ENCODE results near the gene HOMER2. TPM values are rescaled to one million over a fixed set of nuclear protein-coding genes. Genes with fewer than 3 reads are reported as not detected.
A peak's percentile ranks its signal among the peaks of the same experiment; 100 is the strongest.
"Not testable (repeated sequence)": the region's sequence is repeated elsewhere in the genome, so short reads cannot be mapped to it uniquely, and the experiment has no call there.

The HOMER2 gene
- total RNA-seq, 8 experiments from 2014 or later = 5.7 to 34.3 (median 17.1) TPM

DNA sequence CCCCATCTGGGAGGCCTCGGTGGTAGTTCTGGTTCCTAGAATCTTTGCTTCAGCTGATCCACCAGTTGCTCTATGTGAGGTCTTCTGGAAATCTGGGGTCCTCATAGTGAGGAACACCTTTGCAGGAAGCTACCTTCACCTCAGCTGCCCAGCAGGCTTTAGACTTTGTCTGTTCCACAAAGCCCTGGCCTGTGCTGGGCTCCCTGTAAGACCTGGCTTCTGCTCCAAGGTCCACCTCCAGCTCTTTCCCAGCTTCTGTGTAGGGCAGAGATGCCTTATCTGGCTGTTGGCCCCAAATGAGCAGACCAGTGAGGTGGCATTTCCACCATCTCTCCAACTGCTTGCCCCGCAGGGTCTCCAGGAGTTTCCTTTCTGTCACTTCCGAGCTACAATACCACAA lies 8.2 kb upstream of the HOMER2 start:
- no peak overlapping the region for H3K4me3 ChIP-seq
- no peak overlapping the region for H3K27ac ChIP-seq
- 20 to 100% (median 60%) methylated on average over 1 to 3 of the region's 3 CpGs; no CpG with 5 or more reads in 5 of the 10 experiments for WGBS, 10 experiments
- in situ Hi-C loops (cut with MboI; ENCODE audit: low pct_unique_long_range_greater_than_20kb in 2 of 9, low sequenced_read_pairs in 9 of 9, unreplicated experiment in 9 of 9) = no loop called here
- ATAC-seq (replicated peaks in 6 of 8) = no peak
- no peaks in the 10 kb centered on the region for H3K4me1 ChIP-seq (replicated peaks in 1 of 2)

DNA sequence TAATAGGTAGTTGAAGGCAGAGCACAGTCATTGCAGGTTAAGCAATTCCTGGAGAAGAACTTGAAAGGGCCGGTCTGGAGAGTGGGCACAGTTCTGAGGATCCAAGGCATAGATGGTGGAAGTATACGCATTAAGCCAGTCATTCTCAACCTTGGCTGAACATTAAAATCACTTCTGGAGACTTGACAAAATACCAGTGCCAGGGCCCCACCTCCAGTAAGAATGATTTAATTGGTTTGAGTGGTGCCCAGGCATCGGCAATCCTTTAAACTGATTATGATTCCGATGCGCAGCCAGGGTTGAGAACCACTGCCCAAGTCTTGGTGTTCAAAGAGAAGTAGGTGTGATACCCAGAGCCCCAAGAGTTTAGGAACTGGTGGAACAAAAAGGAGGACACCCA lies 6.9 kb upstream of the HOMER2 start:
- Histone ChIP-seq H3K27ac (no peak overlapping the region), H3K4me3 (no peak overlapping the region), H3K4me1 (replicated peaks in 1 of 2) (no peaks in the 10 kb centered on the region)
- no peak for ATAC-seq (replicated peaks in 6 of 8)
- in situ Hi-C loops (cut with MboI; ENCODE audit: low pct_unique_long_range_greater_than_20kb in 2 of 9, low sequenced_read_pairs in 9 of 9, unreplicated experiment in 9 of 9) = no loop called here
- WGBS, 10 experiments = 85 to 100% (median 100%) methylated on average over 1 to 5 of the region's 5 CpGs; no CpG with 5 or more reads in 3 of the 10 experiments

DNA sequence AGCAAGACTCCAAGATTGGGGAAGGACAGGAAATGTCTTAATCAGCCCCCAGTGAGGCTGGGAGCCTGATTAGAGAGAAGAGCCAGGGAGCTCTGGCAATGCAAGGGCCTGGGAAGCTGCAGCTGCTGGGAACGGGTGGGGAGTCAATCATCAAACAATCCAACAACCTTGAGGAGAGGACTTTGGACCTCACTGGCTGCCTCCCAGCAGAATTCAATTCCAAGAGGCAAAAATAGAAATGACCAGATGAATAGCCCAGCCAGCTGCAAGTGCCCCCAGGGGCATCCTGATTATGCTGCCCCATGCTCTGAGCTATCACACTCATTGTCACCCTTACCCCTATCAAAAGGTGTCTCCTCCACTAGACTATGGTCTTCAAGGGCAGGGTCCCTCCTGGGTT lies 6.1 kb upstream of the HOMER2 start:
- H3K4me3 ChIP-seq = no peak overlapping the region
- peak in 1 of 8 experiments; percentile 17 for ATAC-seq (replicated peaks in 6 of 8)
- in situ Hi-C loops (cut with MboI; ENCODE audit: low pct_unique_long_range_greater_than_20kb in 2 of 9, low sequenced_read_pairs in 9 of 9, unreplicated experiment in 9 of 9) = no loop called here
- WGBS, 10 experiments = 40 to 100% (median 100%) methylated on average over 1 of the region's 1 CpG; no CpG with 5 or more reads in 7 of the 10 experiments
- H3K27ac ChIP-seq = no peak overlapping the region
- H3K4me1 ChIP-seq (replicated peaks in 1 of 2) = no peaks in the 10 kb centered on the region

DNA sequence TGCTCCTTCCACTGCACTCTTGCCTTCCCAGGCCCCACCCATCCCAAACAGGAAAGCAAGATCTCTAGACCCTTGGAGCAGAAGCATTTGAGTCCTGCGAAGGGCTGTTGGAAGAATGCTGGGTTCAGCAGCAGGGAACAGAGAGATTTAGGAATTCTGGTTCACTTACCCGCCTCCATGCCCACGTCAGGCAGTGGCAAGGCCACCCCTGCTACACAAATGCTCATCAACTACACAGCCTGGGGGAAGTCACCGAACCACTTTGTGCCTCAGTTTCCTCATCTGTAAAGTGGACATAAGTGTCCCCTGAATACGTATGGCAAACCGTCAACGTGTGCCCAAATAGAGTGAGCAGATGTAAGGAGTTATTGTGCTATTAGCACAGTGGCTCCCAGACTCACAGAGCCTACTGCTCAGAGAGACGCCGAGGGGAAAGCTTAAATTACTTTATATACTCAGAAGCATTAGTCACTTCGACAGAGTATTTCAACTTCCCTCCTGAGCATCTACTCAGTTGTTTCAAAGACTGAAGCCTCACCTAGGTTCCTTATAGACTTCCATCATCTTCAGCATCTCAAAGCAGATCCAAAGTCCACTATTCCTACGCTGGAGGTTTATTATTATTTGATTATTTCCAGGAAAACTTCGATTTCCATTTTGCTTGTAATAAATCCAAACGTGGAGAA lies 905 bp downstream of the HOMER2 start:
- 0 to 72% (median 41%) methylated on average over 4 to 9 of the region's 13 CpGs; no CpG with 5 or more reads in 4 of the 10 experiments for WGBS, 10 experiments
- Histone ChIP-seq H3K4me3 (peak overlapping the region; percentile 46 to 72 (median 64)), H3K27ac (no peak overlapping the region), H3K4me1 (replicated peaks in 1 of 2) (no peaks in the 10 kb centered on the region)
- ATAC-seq (replicated peaks in 6 of 8) = peak in 2 of 8 experiments; percentile 3 to 8
- in situ Hi-C loops (cut with MboI; ENCODE audit: low pct_unique_long_range_greater_than_20kb in 2 of 9, low sequenced_read_pairs in 9 of 9, unreplicated experiment in 9 of 9) = no loop called here

DNA sequence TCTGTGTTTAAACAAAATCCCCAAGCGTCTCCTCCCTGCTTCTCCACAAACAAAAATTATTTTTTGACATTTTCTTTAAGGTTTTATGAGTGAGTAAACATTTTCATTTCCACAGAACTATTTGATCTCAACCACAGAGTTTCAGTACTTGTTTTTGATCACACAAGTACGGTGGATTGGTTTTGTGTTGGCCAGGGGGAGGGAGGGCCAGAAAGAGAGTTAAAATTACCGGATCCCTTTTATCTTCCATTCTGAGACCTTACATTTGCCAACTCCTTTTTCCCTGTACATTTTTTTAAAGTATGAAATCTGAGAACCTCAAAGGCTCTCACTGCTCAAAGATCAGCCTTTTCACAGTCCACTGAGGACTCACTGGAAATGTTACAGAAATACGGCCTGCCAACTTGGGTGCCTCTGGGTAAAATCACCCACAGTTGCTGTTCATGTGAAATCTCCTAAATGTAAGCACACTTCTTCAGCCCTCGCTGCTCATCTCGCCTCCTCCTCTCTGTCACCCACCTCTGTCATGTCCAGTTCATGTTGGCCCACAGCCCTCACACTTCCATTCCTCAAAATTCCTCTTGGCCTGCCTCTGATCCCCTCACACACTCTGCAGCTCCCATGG lies 1.7 kb downstream of the HOMER2 start:
- no peak for ATAC-seq (replicated peaks in 6 of 8)
- Histone ChIP-seq H3K4me3 (no peak overlapping the region), H3K4me1 (replicated peaks in 1 of 2) (no peaks in the 10 kb centered on the region), H3K27ac (no peak overlapping the region)
- 74 to 100% (median 87%) methylated on average over 2 to 6 of the region's 6 CpGs; no CpG with 5 or more reads in 1 of the 10 experiments for whole genome bisulfite sequencing, 10 experiments
- in situ Hi-C loops (cut with MboI; ENCODE audit: low pct_unique_long_range_greater_than_20kb in 2 of 9, low sequenced_read_pairs in 9 of 9, unreplicated experiment in 9 of 9) = no loop called here

DNA sequence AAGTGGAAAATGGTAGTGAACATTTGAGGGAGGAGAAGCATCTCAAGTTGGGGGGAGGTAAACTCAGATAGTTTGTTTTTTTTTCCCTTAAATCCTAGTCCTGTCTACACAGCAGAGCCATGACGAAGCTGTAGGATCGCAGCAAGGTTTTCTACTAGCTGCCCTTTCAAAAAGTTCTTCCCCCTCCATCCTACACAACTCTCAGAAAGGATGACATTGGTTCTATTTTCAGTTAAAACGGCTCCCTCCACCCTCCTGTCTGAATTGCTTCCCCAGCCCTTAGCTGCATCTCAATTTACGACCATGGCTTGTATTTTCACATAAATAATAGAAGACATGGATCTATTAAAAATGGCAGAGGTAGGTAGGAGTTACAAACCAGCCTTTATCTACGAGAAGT lies 2.2 kb downstream of the HOMER2 start:
- 60 to 100% (median 83%) methylated on average over 1 to 5 of the region's 5 CpGs; no CpG with 5 or more reads in 1 of the 10 experiments for WGBS, 10 experiments
- ATAC-seq (replicated peaks in 6 of 8) = no peak
- Histone ChIP-seq H3K27ac (no peak overlapping the region), H3K4me1 (replicated peaks in 1 of 2) (no peaks in the 10 kb centered on the region), H3K4me3 (no peak overlapping the region)
- in situ Hi-C loops (cut with MboI; ENCODE audit: low pct_unique_long_range_greater_than_20kb in 2 of 9, low sequenced_read_pairs in 9 of 9, unreplicated experiment in 9 of 9) = no loop called here

DNA sequence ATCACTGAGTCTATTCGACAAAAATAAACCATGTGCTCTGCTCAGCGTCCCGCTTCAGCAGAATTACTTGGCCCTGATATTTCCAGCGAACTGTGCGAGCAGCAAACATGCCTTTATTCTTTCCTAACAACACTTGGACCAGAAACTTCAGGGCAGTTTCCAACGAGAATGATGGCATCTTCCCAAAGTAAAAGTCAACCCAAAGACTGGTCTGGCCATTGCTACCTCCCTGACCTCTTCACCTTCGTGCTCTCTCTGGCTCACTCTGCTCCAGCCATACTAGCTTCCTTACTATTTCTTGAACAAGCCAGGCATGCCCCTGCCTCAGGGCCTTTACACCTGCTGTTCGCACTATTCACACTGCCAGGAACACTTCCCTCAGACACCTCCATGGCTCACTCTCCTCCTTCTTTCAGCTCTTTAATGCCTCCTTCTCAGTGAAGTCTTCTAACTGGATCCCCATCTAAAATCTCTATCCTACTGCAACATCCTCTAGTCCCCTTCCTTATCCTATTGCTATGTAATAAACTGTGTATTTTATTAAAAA lies 6.3 kb downstream of the HOMER2 start:
- no peak for ATAC-seq (replicated peaks in 6 of 8)
- in situ Hi-C loops (cut with MboI; ENCODE audit: low pct_unique_long_range_greater_than_20kb in 2 of 9, low sequenced_read_pairs in 9 of 9, unreplicated experiment in 9 of 9) = no loop called here
- WGBS, 10 experiments = 50 to 100% (median 88%) methylated on average over 1 to 8 of the region's 8 CpGs; no CpG with 5 or more reads in 1 of the 10 experiments
- Histone ChIP-seq H3K4me1 (replicated peaks in 1 of 2) (no peaks in the 10 kb centered on the region), H3K4me3 (no peak overlapping the region), H3K27ac (no peak overlapping the region)

DNA sequence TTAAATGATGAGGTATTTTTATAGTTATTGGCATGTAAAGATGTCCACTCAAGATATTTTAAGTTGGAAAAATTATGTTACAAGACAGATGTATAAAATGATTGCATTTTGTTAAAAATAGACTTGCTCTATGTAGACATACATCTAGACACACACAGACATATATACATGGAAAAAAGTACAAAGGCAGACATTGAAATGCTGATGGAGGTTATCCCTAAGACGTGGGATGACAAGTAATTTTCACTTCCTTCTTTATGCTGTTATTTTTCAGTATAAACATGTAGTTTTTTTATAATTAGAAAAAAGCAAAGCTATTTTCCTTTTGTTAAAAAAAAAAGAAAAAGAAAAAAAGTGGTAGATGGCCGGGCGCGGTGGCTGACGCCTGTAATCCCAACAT lies 7.2 kb downstream of the HOMER2 start:
- 20 to 100% (median 93%) methylated on average over 1 to 5 of the region's 5 CpGs; no CpG with 5 or more reads in 3 of the 10 experiments for WGBS, 10 experiments
- ATAC-seq (replicated peaks in 6 of 8) = no peak
- Histone ChIP-seq H3K4me1 (replicated peaks in 1 of 2) (no peaks in the 10 kb centered on the region), H3K27ac (no peak overlapping the region), H3K4me3 (no peak overlapping the region)
- in situ Hi-C loops (cut with MboI; ENCODE audit: low pct_unique_long_range_greater_than_20kb in 2 of 9, low sequenced_read_pairs in 9 of 9, unreplicated experiment in 9 of 9) = no loop called here

DNA sequence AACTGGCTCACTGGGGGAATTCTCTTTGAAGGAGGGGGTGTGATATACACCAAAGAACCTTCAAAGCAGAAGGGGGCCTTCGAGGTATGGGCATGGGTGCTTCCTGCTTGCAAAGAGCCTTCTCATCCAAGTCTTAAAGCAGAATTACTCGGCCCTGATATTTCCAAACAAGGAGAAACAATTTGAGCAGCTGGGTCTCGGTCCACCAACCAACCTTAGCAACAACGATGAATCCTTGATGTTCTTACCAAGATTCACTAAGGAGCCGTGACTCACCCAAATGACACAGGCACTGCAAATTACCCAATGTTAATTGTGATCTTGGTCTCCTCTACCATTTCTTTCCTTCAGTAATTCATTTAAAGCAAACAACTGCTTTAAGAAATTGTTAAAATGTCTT lies 7.7 kb downstream of the HOMER2 start:
- WGBS, 10 experiments = 8 to 100% (median 76%) methylated on average over 1 to 5 of the region's 5 CpGs; no CpG with 5 or more reads in 2 of the 10 experiments
- Histone ChIP-seq H3K4me1 (replicated peaks in 1 of 2) (no peaks in the 10 kb centered on the region), H3K4me3 (no peak overlapping the region), H3K27ac (no peak overlapping the region)
- in situ Hi-C loops (cut with MboI; ENCODE audit: low pct_unique_long_range_greater_than_20kb in 2 of 9, low sequenced_read_pairs in 9 of 9, unreplicated experiment in 9 of 9) = no loop called here
- ATAC-seq (replicated peaks in 6 of 8) = peak in 2 of 8 experiments; percentile 62 to 63

DNA sequence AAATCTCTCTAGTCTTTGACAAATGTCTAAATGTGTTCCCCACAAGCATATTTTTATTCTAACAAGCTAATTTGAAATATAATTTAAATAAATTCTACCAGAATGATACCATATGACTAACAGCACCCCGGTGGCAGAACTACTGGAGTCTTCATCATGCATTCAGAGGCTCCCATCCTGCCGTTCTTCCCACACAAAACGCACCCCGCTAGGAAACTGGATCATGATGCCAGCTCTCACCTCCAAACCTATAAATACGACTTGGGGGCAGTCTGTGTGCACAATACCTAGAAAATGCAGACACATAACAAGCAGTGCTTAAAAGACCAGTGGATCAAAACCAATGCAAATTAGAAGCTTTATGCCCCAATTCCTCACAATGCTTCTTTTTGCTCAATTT lies 8.5 kb downstream of the HOMER2 start:
- Histone ChIP-seq H3K4me1 (replicated peaks in 1 of 2) (no peaks in the 10 kb centered on the region), H3K27ac (no peak overlapping the region), H3K4me3 (no peak overlapping the region)
- 32 to 94% (median 84%) methylated on average over 2 to 5 of the region's 5 CpGs; no CpG with 5 or more reads in 2 of the 10 experiments for WGBS, 10 experiments
- ATAC-seq (replicated peaks in 6 of 8) = no peak
- in situ Hi-C loops (cut with MboI; ENCODE audit: low pct_unique_long_range_greater_than_20kb in 2 of 9, low sequenced_read_pairs in 9 of 9, unreplicated experiment in 9 of 9) = no loop called here

DNA sequence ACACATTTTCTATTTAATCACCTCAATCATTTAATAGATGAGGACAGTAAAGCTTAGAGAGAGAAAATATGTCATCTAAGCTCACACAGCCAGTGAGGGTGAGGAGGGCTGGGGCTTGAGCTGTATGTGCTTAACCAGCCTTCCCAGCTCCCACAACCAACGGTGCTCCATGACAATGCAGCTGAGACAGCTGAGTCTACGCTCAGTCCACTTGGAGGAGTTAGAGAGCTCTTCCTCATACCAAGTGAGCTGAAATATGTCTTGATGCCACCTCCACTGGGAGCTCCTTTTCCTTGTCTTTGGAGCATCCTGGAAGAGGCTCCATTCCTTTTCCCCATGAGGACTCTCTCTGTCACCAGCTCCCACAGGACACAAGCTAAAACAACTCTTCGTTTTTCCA lies 9.3 kb downstream of the HOMER2 start:
- in situ Hi-C loops (cut with MboI; ENCODE audit: low pct_unique_long_range_greater_than_20kb in 2 of 9, low sequenced_read_pairs in 9 of 9, unreplicated experiment in 9 of 9) = no loop called here
- Histone ChIP-seq H3K4me3 (no peak overlapping the region), H3K27ac (no peak overlapping the region), H3K4me1 (replicated peaks in 1 of 2) (no peaks in the 10 kb centered on the region)
- ATAC-seq (replicated peaks in 6 of 8) = peak in 1 of 8 experiments; percentile 41
- 40 to 90% (median 79%) methylated on average over 1 to 3 of the region's 3 CpGs; no CpG with 5 or more reads in 3 of the 10 experiments for WGBS, 10 experiments

DNA sequence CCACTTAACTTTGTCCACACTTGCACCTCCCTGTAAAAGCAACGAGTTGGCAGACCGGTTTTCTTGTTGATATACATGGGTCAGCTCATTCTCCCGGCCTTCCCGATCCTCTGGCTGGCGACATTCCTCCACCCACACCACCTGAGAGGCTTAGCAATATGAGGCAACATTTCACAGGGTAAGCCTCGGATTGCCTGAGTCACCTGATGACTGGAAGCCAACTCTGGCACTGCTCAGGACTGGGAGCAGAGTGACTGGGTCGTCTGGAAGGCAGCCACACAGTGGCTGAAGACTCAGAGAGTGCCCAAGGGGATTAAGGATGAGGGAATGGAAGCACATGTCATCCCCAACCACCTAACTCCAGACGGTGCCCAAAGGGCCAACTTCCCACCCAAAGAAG lies 9.8 kb downstream of the HOMER2 start:
- ATAC-seq (replicated peaks in 6 of 8) = no peak
- in situ Hi-C loops (cut with MboI; ENCODE audit: low pct_unique_long_range_greater_than_20kb in 2 of 9, low sequenced_read_pairs in 9 of 9, unreplicated experiment in 9 of 9) = no loop called here
- 20 to 100% (median 85%) methylated on average over 1 to 6 of the region's 8 CpGs; no CpG with 5 or more reads in 6 of the 10 experiments for WGBS, 10 experiments

DNA sequence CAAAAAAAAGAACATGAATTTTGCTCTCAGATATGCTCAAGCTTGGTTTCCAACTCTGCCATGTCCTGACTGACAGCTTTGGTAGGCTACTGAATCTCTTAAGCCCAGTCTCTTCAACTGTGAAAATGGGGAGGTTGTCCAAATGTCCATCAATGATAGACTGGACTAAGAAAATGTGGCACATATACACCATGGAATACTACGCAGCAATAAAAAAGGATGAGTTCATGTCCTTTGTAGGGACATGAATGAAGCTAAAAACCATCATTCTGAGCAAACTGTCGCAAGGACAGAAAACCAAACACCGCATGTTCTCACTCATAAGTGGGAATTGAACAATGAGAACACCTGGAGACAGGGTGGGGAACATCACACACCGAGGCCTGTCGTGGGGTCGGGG lies 12.8 kb downstream of the HOMER2 start:
- ATAC-seq (replicated peaks in 6 of 8); in situ Hi-C loops (cut with MboI; ENCODE audit: low pct_unique_long_range_greater_than_20kb in 2 of 9, low sequenced_read_pairs in 9 of 9, unreplicated experiment in 9 of 9): not testable (repeated sequence)
- 74 to 100% (median 82%) methylated on average over 1 to 6 of the region's 6 CpGs; no CpG with 5 or more reads in 3 of the 10 experiments for WGBS, 10 experiments

More for the DNA sequence above, 9.8 kb downstream of the HOMER2 start:
- Histone ChIP-seq H3K4me1 (replicated peaks in 1 of 2) (no peaks in the 10 kb centered on the region), H3K27ac (no peak overlapping the region), H3K4me3 (no peak overlapping the region)

More for the DNA sequence above, 12.8 kb downstream of the HOMER2 start:
- not testable (repeated sequence) for H3K27ac ChIP-seq; H3K4me3 ChIP-seq; H3K4me1 ChIP-seq (replicated peaks in 1 of 2)
